GM18498 (cell line): ENCODE results near the gene GAPDH.
"Not testable (repeated sequence)": the region's sequence is repeated elsewhere in the genome, so short reads cannot be mapped to it uniquely, and the experiment has no call there.

Experiments
- ATAC-seq: cut with Tn5 transposase; IDR thresholded peaks from one replicate; pipeline ENCODE4 v1.9.1; 2021; ENCODE audit warnings: mild to moderate bottlenecking, moderate library complexity; ENCODE audit not compliant: unreplicated experiment

The GAPDH gene

GRCh38 chr12:6541371-6542165 is 7.3 kb downstream of the GAPDH start:
- ATAC-seq = no peak

- no peak for ATAC-seq
Measured at GRCh38 chr12:6542209-6543009, 8.1 kb downstream of the GAPDH start.

GRCh38 chr12:6546016-6546415 is 11.7 kb downstream of the GAPDH start:
- no peak for ATAC-seq

GRCh38 chr12:6547566-6547965 is 13.2 kb downstream of the GAPDH start:
- ATAC-seq = no peak

- no peak for ATAC-seq
Measured at GRCh38 chr12:6547987-6548386, 13.7 kb downstream of the GAPDH start.

GRCh38 chr12:6548556-6548955 is 14.2 kb downstream of the GAPDH start:
- ATAC-seq = no peak

- no peak for ATAC-seq
Measured at GRCh38 chr12:6548966-6549683, 14.8 kb downstream of the GAPDH start.

- no peak for ATAC-seq
Measured at GRCh38 chr12:6549684-6550151, 15.4 kb downstream of the GAPDH start.

GRCh38 chr12:6550294-6551062 is 16.2 kb downstream of the GAPDH start:
- no peak for ATAC-seq

GRCh38 chr12:6551063-6551461 is 16.7 kb downstream of the GAPDH start:
- no peak for ATAC-seq

GRCh38 chr12:6551496-6552139 is 17.3 kb downstream of the GAPDH start:
- ATAC-seq = no peak

- no peak for ATAC-seq
Measured at GRCh38 chr12:6552140-6552551, 17.8 kb downstream of the GAPDH start.

GRCh38 chr12:6553051-6553868 is 18.9 kb downstream of the GAPDH start:
- ATAC-seq = no peak

GRCh38 chr12:6554168-6555017 is 20.1 kb downstream of the GAPDH start:
- ATAC-seq = no peak

GRCh38 chr12:6555018-6555691 is 20.8 kb downstream of the GAPDH start:
- peak; percentile 31 for ATAC-seq

- not testable (repeated sequence) for ATAC-seq
Measured at GRCh38 chr12:6556496-6556817, 22.1 kb downstream of the GAPDH start.

- no peak for ATAC-seq
Measured at GRCh38 chr12:6556857-6557256, 22.5 kb downstream of the GAPDH start.
